ENCODE data around the gene GID8. TPM values are rescaled to one million over a fixed set of nuclear protein-coding genes. Genes with fewer than 3 reads are reported as not detected.
"Not testable (repeated sequence)": the region's sequence is repeated elsewhere in the genome, so short reads cannot be mapped to it uniquely, and the experiment has no call there.

Gene GID8
- total and polyA plus RNA-seq, 4 experiments from 2014 or later = 11.2 to 47.8 (median 31.7) TPM

DNA sequence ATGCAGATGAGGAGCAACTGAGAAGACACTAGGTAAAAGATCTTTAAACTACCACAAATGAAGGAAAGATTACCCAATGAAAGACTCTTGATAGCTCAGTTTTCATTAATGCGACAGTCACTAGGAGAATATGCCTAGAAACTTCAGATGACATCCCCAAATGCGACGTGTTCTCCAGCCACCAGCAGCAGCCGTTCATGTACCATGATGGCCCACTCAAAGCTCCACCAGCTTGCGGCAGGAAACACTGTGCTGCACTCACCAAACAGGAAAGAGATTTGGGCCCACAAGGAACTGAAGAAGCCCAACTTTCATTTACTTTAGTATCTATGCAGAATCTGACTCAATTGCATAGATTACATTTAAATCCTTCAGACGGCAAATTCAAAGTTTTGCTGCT is 19.1 kb upstream of the GID8 start:
- peaks cover 58 to 97% (median 81%) of the 10 kb centered on the region in 4 donors for H3K4me1 Mint-ChIP-seq
- peaks cover 2 to 22% of the 10 kb centered on the region in 2 donors for H3K36me3 Mint-ChIP-seq
- peak overlapping the region; percentile 80 to 94 (median 89) for H3K27ac Mint-ChIP-seq
- peak; percentile 55 to 78 (median 57) for DNase-seq
- H3K4me1 ChIP-seq (ENCODE audit: insufficient read depth, low read length) = peaks cover 99% of the 10 kb centered on the region
- no peaks in the 10 kb centered on the region for H3K27me3 ChIP-seq (ENCODE audit: insufficient read depth, low read length)
- peak overlapping the region; percentile 83 to 93 (median 88) for H3K4me3 Mint-ChIP-seq
- ChIA-PET POLR2A (ENCODE audit: partially characterized antibody) (interaction anchor here (1.2 to 6.4 kb wide), 10 partner anchors 9 to 61 kb away, joined by 3 to 52 read pairs (median 8); partner anchors contain the start of genes DIDO1 and GID8), CTCF (ENCODE audit: partially characterized antibody) (interaction anchor here (0.7 to 6.5 kb wide), 9 partner anchors 11 to 54 kb away, joined by 4 to 73 read pairs (median 11); no protein-coding TSS in a partner anchor)
- peak overlapping the region; percentile 16 to 27 for H3K4me3 ChIP-seq (ENCODE audit: low read length in 2 of 2)
- H3K27ac ChIP-seq (ENCODE audit: low read depth, low read length) = peak overlapping the region; percentile 46
- intact Hi-C loops (cut with micrococcal nuclease) = no loop called here
- H3K9me3 ChIP-seq (ENCODE audit: control insufficient read depth in 1 of 2, low read length in 2 of 2) = no peaks in the 10 kb centered on the region
- no peaks in the 10 kb centered on the region for H3K36me3 ChIP-seq (ENCODE audit: insufficient read depth, low read length)
- no peaks in the 10 kb centered on the region for H3K27me3 Mint-ChIP-seq
- no peaks in the 10 kb centered on the region for H3K9me3 Mint-ChIP-seq

DNA sequence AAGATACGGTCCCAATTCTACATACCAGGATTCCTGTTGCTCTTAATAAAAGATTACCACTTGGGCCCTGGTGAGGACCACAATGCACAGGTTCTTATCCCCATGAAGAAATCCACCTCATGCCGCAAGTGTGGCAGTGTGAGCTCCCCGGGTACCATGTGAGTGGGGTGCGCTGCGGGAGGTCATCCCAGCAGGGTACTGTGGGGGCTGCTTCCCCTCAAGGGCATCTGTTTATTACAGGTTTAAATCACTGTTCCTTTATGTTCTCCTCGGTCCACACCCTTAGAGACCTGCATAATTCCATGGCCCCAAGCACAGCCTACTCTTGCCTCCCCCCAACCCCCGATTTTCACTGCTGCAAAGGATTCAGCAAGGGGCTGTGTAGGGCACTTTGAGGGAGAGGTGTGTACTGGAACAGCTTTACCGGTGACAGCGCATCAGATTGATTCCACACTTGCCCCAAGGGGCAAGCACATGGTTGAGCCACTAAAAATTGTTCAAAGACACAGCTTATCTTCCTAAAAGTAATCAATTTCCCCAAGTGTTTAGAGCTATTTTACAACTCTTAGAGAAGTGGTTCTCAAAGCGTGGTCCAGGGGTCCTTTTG is 17.8 kb upstream of the GID8 start:
- Mint-ChIP-seq H3K9me3 (no peaks in the 10 kb centered on the region), H3K27ac (peak overlapping the region; percentile 77 to 92 (median 81)), H3K4me1 (peaks cover 62 to 97% (median 82%) of the 10 kb centered on the region in 4 donors), H3K36me3 (peaks cover 0 to 20% of the 10 kb centered on the region in 2 donors), H3K4me3 (peak overlapping the region; percentile 83 to 93 (median 88)), H3K27me3 (no peaks in the 10 kb centered on the region)
- intact Hi-C loops (cut with micrococcal nuclease) = loop anchor here (2.0 kb wide), 1 partner anchor 19 kb away; the partner anchor contains the start of gene GID8
- H3K9me3 ChIP-seq (ENCODE audit: control insufficient read depth in 1 of 2, low read length in 2 of 2) = no peaks in the 10 kb centered on the region
- H3K4me1 ChIP-seq (ENCODE audit: insufficient read depth, low read length) = peaks cover 99% of the 10 kb centered on the region
- H3K27me3 ChIP-seq (ENCODE audit: insufficient read depth, low read length) = no peaks in the 10 kb centered on the region
- CTCF ChIA-PET (ENCODE audit: partially characterized antibody) = interaction anchor here (0.8 to 9.3 kb wide), 9 partner anchors 13 to 112 kb away, joined by 3 to 90 read pairs (median 7); no protein-coding TSS in a partner anchor
- POLR2A ChIA-PET (ENCODE audit: partially characterized antibody) = interaction anchor here (1.2 to 6.4 kb wide), 4 partner anchors 8 to 34 kb away, joined by 9 to 52 read pairs (median 28); partner anchors contain the start of genes DIDO1 and GID8
- no peak for DNase-seq
- H3K4me3 ChIP-seq (ENCODE audit: low read length in 2 of 2) = no peak overlapping the region
- no peaks in the 10 kb centered on the region for H3K36me3 ChIP-seq (ENCODE audit: insufficient read depth, low read length)
- peak overlapping the region; percentile 46 for H3K27ac ChIP-seq (ENCODE audit: low read depth, low read length)

DNA sequence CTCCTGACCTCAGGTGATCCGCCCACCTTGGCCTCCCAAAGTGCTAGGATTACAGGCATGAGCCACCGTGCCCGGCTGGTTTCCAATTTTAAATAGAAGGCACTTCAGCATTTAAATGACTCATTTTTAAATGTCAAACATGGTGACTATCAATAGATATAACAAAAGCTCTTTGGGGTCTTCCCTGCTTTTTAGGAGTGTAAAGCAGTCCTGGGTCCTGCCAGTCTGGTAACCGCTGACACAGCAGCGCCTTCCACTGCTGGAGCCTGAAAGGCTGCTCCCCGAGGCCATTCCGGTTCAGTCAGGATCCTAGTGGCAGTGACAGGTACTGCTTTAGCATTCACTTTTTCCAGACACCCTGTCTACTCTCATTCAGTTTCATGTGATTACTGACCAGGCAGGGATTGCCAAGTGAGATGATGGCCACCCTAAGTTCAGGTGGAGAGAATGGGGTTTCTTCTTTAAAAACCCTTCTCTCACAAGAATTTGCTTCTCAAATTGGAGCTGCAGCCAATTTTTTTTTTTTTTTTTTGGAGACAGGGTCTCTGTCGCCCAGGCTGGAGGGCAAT is 16.7 kb upstream of the GID8 start:
- peak overlapping the region; percentile 82 to 95 (median 89) for H3K27ac Mint-ChIP-seq
- H3K9me3 Mint-ChIP-seq = no peaks in the 10 kb centered on the region
- intact Hi-C loops (cut with micrococcal nuclease) = loop anchor here (1.0 to 2.0 kb wide), 2 partner anchors 18 to 21 kb away; partner anchors contain the start of gene GID8
- H3K36me3 Mint-ChIP-seq = peaks cover 0 to 19% of the 10 kb centered on the region in 2 donors
- ChIA-PET POLR2A (ENCODE audit: partially characterized antibody) (interaction anchor here (0.7 to 6.4 kb wide), 3 partner anchors 16 to 48 kb away, joined by 4 to 52 read pairs (median 32); partner anchors contain the start of gene GID8), CTCF (ENCODE audit: partially characterized antibody) (interaction anchor here (0.8 to 9.3 kb wide), 7 partner anchors 13 to 113 kb away, joined by 3 to 90 read pairs (median 4); no protein-coding TSS in a partner anchor)
- Histone ChIP-seq H3K4me3 (ENCODE audit: low read length in 2 of 2) (no peak overlapping the region), H3K4me1 (ENCODE audit: insufficient read depth, low read length) (peaks cover 90% of the 10 kb centered on the region), H3K27ac (ENCODE audit: low read depth, low read length) (peak overlapping the region; percentile 36), H3K27me3 (ENCODE audit: insufficient read depth, low read length) (no peaks in the 10 kb centered on the region), H3K36me3 (ENCODE audit: insufficient read depth, low read length) (no peaks in the 10 kb centered on the region), H3K9me3 (ENCODE audit: control insufficient read depth in 1 of 2, low read length in 2 of 2) (no peaks in the 10 kb centered on the region)
- H3K27me3 Mint-ChIP-seq = no peaks in the 10 kb centered on the region
- DNase-seq = peak; percentile 58 to 85 (median 62)
- H3K4me3 Mint-ChIP-seq = peak overlapping the region; percentile 72 to 92 (median 87)
- H3K4me1 Mint-ChIP-seq = peaks cover 61 to 93% (median 77%) of the 10 kb centered on the region in 4 donors

DNA sequence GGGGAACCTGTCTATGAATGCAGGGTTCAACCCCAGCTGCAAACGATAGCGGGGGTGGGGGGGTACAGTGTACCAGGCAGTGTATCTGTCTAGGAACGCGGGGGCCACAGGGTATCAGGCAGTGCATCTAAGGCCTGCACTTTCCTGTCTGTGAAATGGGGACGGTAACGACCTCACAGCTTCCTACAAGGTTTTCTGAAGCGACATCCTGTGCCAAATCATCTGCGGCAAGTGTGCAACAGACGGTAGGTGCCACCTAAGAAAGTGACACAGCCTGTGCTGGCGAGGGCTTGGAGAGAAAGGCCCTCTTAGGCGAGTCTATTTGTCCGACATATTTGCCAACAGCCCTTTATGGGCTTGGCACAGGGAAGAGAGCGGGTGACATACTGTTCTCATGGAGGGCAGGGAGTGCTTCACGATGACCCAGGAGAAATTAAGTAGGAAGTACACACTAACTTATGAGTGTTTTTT is 15.5 kb upstream of the GID8 start:
- no peaks in the 10 kb centered on the region for H3K27me3 Mint-ChIP-seq
- CTCF ChIA-PET (ENCODE audit: partially characterized antibody) = interaction anchor here (9.3 kb wide), 1 partner anchor 21 kb away, joined by 90 read pairs; no protein-coding TSS in a partner anchor

DNA sequence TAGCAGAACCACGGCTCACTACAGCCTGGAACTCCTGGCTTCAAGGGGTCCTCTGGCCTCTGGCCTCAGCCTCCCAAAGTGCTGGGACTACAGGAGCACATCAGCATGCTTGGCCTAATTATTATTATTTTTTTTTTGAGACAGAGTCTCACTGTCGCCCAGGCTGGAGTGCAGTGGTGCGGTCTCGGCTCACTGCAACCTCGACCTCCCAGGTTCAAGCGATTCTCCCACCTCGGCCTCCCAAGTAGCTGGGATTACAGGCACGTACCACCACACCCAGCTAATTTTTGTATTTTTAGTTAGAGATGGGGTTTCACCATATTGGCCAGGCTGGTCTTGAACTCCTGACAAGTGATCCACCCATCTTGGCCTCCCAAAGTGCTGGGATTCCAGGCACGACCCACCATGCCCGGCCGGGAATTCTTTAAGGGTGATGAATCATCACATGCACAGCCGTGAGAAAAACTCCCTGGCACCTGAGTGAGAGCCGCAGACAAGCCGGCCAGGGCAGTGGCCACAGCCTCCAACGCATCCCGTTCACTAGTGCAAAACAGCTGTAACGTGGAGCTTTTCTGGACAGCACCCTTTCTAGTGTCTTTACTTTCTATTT is 14.8 kb upstream of the GID8 start:
- peak overlapping the region; percentile 91 for H3K27ac ChIP-seq (ENCODE audit: low read depth, low read length)
- H3K27me3 ChIP-seq (ENCODE audit: insufficient read depth, low read length); H3K27me3 Mint-ChIP-seq; DNase-seq; H3K9me3 Mint-ChIP-seq; H3K36me3 ChIP-seq (ENCODE audit: insufficient read depth, low read length); H3K9me3 ChIP-seq (ENCODE audit: control insufficient read depth in 1 of 2, low read length in 2 of 2); intact Hi-C loops (cut with micrococcal nuclease): not testable (repeated sequence)
- Mint-ChIP-seq H3K4me3 (peak overlapping the region; percentile 82 to 97 (median 90)), H3K36me3 (peaks cover 0 to 16% of the 10 kb centered on the region in 2 donors), H3K4me1 (peaks cover 53 to 91% (median 73%) of the 10 kb centered on the region in 4 donors), H3K27ac (peak overlapping the region; percentile 90 to 99 (median 97))
- peak overlapping the region; percentile 14 to 36 for H3K4me3 ChIP-seq (ENCODE audit: low read length in 2 of 2)
- ChIA-PET CTCF (ENCODE audit: partially characterized antibody) (interaction anchor here (9.3 kb wide), 1 partner anchor 22 kb away, joined by 90 read pairs; no protein-coding TSS in a partner anchor), POLR2A (ENCODE audit: partially characterized antibody) (interaction anchor here (6.4 to 6.8 kb wide), 2 partner anchors 15 to 22 kb away, joined by 49 to 52 read pairs; partner anchors contain the start of gene GID8)
- peaks cover 88% of the 10 kb centered on the region for H3K4me1 ChIP-seq (ENCODE audit: insufficient read depth, low read length)

More for the DNA sequence above, 15.5 kb upstream of the GID8 start:
- peak overlapping the region; percentile 91 for H3K27ac ChIP-seq (ENCODE audit: low read depth, low read length)
- POLR2A ChIA-PET (ENCODE audit: partially characterized antibody) = interaction anchor here (0.8 to 6.4 kb wide), 4 partner anchors 8 to 88 kb away, joined by 3 to 52 read pairs (median 18); partner anchors contain the start of gene GID8
- Mint-ChIP-seq H3K9me3 (no peaks in the 10 kb centered on the region), H3K4me3 (peak overlapping the region; percentile 82 to 95 (median 88)), H3K27ac (peak overlapping the region; percentile 90 to 99 (median 96)), H3K4me1 (peaks cover 54 to 91% (median 73%) of the 10 kb centered on the region in 4 donors), H3K36me3 (peaks cover 0 to 16% of the 10 kb centered on the region in 2 donors)
- peaks cover 88% of the 10 kb centered on the region for H3K4me1 ChIP-seq (ENCODE audit: insufficient read depth, low read length)
- peak overlapping the region; percentile 14 to 36 for H3K4me3 ChIP-seq (ENCODE audit: low read length in 2 of 2)
- intact Hi-C loops (cut with micrococcal nuclease) = loop anchor here (1.0 kb wide), 1 partner anchor 32 kb away; no protein-coding TSS in a partner anchor
- peak; percentile 48 to 78 (median 52) for DNase-seq
- no peaks in the 10 kb centered on the region for H3K9me3 ChIP-seq (ENCODE audit: control insufficient read depth in 1 of 2, low read length in 2 of 2)
- H3K36me3 ChIP-seq (ENCODE audit: insufficient read depth, low read length) = no peaks in the 10 kb centered on the region
- H3K27me3 ChIP-seq (ENCODE audit: insufficient read depth, low read length) = no peaks in the 10 kb centered on the region

DNA sequence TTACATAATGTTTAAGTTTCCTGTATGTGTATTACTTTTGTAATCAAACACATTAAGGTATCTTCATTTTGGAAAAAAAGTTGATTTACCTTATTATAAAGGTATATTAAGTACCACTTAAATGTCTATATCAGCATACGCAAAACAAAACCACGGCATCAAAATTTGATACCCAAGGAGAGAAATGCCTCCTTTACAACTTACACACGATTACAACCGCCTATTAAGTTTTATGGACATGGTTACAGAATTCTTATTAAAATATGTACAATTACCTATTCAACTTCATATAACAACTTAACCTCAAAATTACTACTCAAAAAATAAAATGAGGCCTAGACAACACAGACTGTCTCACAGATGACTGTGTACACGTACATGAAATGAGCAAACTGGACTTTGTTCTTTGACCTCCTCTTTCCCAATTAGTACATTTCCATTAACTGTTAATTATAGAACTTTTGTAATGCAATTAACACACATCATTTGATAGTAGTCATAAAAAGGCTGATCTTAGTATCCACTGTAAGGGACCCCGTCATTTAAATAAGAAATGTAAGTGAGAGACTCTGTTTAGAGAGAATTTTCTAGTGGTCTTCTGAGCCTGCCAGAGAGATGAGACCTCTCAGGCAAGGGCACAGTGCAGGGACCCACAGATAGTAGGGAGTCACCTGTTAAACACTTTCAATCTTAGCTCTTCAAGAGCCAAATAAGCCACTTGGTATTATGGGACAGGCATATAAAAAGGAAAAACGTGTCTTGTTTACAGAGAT is 14.1 kb upstream of the GID8 start:
- no peaks in the 10 kb centered on the region for H3K27me3 ChIP-seq (ENCODE audit: insufficient read depth, low read length)
- CTCF ChIA-PET (ENCODE audit: partially characterized antibody) = interaction anchor here (2.2 to 9.3 kb wide), 2 partner anchors 16 to 22 kb away, joined by 5 to 90 read pairs; no protein-coding TSS in a partner anchor
- no peaks in the 10 kb centered on the region for H3K27me3 Mint-ChIP-seq
- H3K27ac Mint-ChIP-seq = peak overlapping the region; percentile 89 to 97 (median 96)
- H3K9me3 Mint-ChIP-seq = no peaks in the 10 kb centered on the region
- H3K4me1 ChIP-seq (ENCODE audit: insufficient read depth, low read length) = peaks cover 87% of the 10 kb centered on the region
- H3K27ac ChIP-seq (ENCODE audit: low read depth, low read length) = peak overlapping the region; percentile 91
- peak overlapping the region; percentile 87 to 88 for H3K4me3 ChIP-seq (ENCODE audit: low read length in 2 of 2)
- H3K9me3 ChIP-seq (ENCODE audit: control insufficient read depth in 1 of 2, low read length in 2 of 2) = no peaks in the 10 kb centered on the region
- POLR2A ChIA-PET (ENCODE audit: partially characterized antibody) = interaction anchor here (3.9 to 6.8 kb wide), 4 partner anchors 13 to 30 kb away, joined by 37 to 126 read pairs (median 50); partner anchors contain the start of gene GID8
- no peak for DNase-seq
- H3K4me1 Mint-ChIP-seq = peaks cover 46 to 91% (median 72%) of the 10 kb centered on the region in 4 donors
- peak overlapping the region; percentile 87 to 97 (median 94) for H3K4me3 Mint-ChIP-seq
- intact Hi-C loops (cut with micrococcal nuclease) = no loop called here
- H3K36me3 Mint-ChIP-seq = peaks cover 0 to 17% of the 10 kb centered on the region in 2 donors
- no peaks in the 10 kb centered on the region for H3K36me3 ChIP-seq (ENCODE audit: insufficient read depth, low read length)

Measured in CD4-positive, alpha-beta memory T cell (primary cell).